ENCODE data around the gene ILK. TPM values are rescaled to one million over a fixed set of nuclear protein-coding genes. Genes with fewer than 3 reads are reported as not detected.

Gene ILK
- total and polyA plus RNA-seq, 2 donors (not counting 3 experiments of a cell fraction or from before 2014, with no cell fraction given): 221 to 296 TPM

DNA sequence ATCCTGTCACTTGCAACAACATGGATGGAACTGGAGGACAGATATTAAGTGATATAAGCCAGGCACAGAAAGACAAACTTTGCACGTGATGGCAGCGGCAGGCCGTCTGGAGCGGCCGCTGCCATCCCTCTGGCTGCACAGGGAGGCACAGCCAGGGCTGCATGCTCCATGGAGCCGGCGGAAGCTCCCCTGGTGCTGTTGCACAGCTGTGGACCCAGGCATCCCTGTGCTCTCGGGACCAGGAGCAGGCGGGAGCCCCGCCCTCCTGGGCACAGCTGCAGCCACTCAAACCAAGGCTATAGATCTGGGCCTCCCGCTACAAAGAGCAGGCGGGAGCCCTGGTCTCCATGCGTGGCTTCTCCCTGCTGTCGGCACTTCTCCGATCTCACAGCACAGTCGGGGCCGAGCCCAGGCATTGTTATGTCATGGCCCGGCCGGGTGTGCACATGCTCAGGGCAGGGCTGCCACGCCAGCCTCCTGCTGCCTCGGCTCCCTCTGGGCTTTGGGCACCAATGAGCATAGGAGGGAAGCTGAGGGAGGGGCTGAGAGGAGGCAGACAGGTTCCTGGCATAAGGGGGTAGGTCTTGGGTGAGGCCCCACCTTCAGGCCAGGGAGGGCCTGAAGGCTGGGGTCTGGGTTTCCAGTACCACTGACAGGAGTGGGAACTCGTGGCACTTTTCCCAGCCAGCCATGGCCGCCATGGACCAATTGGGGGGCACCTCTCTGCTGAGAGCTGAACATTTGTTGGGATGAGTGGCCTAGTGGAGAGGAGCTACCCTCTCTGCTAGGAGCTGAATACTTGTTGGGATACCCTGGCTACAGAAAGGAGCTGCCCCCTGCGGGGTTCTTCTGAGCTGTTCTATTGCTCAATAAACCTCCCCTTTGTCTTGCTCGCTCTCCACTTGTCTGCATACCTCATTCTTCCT lies 16.9 kb upstream of the ILK start:
- intact Hi-C loops (cut with micrococcal nuclease): no loop called here
- ChIA-PET CTCF (interaction anchor here (0.8 to 1.4 kb wide), 3 partner anchors 10 to 18 kb away, joined by 3 to 4 read pairs (median 4); no protein-coding TSS in a partner anchor), POLR2A (interaction anchor here (0.7 kb wide), 1 partner anchor 17 kb away, joined by 3 read pairs; no protein-coding TSS in a partner anchor)
- DNase-seq (ENCODE audit: low read depth, low spot score) (no peak), FAIRE-seq (no peak)
- Histone ChIP-seq H3K27me3 (ENCODE audit: control insufficient read depth in 2 of 2, insufficient read depth in 2 of 2, low read length in 2 of 2) (no peaks in the 10 kb centered on the region), H3K79me2 (ENCODE audit: control insufficient read depth, insufficient read depth, low read length) (no peaks in the 10 kb centered on the region), H3K9ac (replicated peaks; ENCODE audit: extremely low read depth, insufficient read depth, low read length) (no peak overlapping the region), H4K20me1 (replicated peaks; ENCODE audit: control insufficient read depth, extremely low read depth, insufficient read depth, low read length) (no peaks in the 10 kb centered on the region), H3K27ac (ENCODE audit: insufficient read depth, low read depth, low read length) (no peak overlapping the region), H3K4me3 (replicated peaks in 1 of 3; ENCODE audit: insufficient read depth in 1 of 3, low read depth in 1 of 3, low read length in 3 of 3) (no peak overlapping the region), H3K4me1 (ENCODE audit: control insufficient read depth, extremely low read depth, insufficient read depth, low read length) (no peaks in the 10 kb centered on the region), H3K36me3 (ENCODE audit: control insufficient read depth in 2 of 2, extremely low read depth in 1 of 2, insufficient read depth in 2 of 2, low read length in 2 of 2) (no peaks in the 10 kb centered on the region), H3K9me1 (replicated peaks; ENCODE audit: control insufficient read depth, extremely low read depth, insufficient read depth, low read length) (no peaks in the 10 kb centered on the region), H2AFZ (ENCODE audit: low read depth, low read length) (no peak overlapping the region), H3K4me2 (ENCODE audit: insufficient read depth, low read length) (no peak overlapping the region), H3K9me3 (replicated peaks; ENCODE audit: control insufficient read depth, insufficient read depth, low read length) (no peaks in the 10 kb centered on the region)
- no TSS peak for BruUV-seq (replicated peaks)
- dilution Hi-C loops (cut with MboI; ENCODE audit: extremely low pct_ligation_motif_present, low sequenced_read_pairs): no loop called here
- TF ChIP-seq JUN (IDR thresholded peaks at IDR 0.05; ENCODE audit: borderline replicate concordance, insufficient read depth, insufficient read length, low read depth) (no peak), FOS (IDR thresholded peaks at IDR 0.05; ENCODE audit: borderline replicate concordance, insufficient read depth, low read length) (no peak), POLR2A (IDR thresholded peaks at IDR 0.05; ENCODE audit: low read depth, low read length) (no peak), POLR2AphosphoS5 (IDR thresholded peaks at IDR 0.05; ENCODE audit: insufficient read depth, low read depth, low read length) (no peak), EZH2 (IDR thresholded peaks at IDR 0.05; ENCODE audit: borderline replicate concordance, low read depth, low read length, severe bottlenecking) (no peak), MYC (IDR thresholded peaks at IDR 0.05; ENCODE audit: low read depth, low read length) (no peak), GATA2 (IDR thresholded peaks at IDR 0.05; ENCODE audit: insufficient read depth, insufficient read length, low read depth, low read length) (no peak)
- TF ChIP-seq, protein P1, sequence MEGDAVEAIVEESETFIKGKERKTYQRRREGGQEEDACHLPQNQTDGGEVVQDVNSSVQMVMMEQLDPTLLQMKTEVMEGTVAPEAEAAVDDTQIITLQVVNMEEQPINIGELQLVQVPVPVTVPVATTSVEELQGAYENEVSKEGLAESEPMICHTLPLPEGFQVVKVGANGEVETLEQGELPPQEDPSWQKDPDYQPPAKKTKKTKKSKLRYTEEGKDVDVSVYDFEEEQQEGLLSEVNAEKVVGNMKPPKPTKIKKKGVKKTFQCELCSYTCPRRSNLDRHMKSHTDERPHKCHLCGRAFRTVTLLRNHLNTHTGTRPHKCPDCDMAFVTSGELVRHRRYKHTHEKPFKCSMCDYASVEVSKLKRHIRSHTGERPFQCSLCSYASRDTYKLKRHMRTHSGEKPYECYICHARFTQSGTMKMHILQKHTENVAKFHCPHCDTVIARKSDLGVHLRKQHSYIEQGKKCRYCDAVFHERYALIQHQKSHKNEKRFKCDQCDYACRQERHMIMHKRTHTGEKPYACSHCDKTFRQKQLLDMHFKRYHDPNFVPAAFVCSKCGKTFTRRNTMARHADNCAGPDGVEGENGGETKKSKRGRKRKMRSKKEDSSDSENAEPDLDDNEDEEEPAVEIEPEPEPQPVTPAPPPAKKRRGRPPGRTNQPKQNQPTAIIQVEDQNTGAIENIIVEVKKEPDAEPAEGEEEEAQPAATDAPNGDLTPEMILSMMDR (IDR thresholded peaks at IDR 0.05; ENCODE audit: extremely low read depth in 1 of 2, insufficient read depth in 1 of 2, low read depth in 1 of 2, low read length in 2 of 2): no peak
- TF ChIP-seq, protein P2, sequence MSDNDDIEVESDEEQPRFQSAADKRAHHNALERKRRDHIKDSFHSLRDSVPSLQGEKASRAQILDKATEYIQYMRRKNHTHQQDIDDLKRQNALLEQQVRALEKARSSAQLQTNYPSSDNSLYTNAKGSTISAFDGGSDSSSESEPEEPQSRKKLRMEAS (IDR thresholded peaks at IDR 0.05; ENCODE audit: insufficient read depth, insufficient read length): no peak

Measured in endothelial cell of umbilical vein (primary cell).